A172 (cell line): ENCODE measurements around the gene NADSYN1. TPM values are rescaled to one million over a fixed set of nuclear protein-coding genes. Genes with fewer than 3 reads are reported as not detected.

ENCODE experiments used
- DNase-seq: peaks from one replicate; pipeline ENCODE4 v3.0.0-alpha.2; 2015; ENCODE audit warnings: low spot score
- total RNA-seq: library from RNA; depleted of rRNA; stranded (reverse); fragments of >200 nt; shearing (Covaris generic); gene quantifications from 2 replicates; pipeline ENCODE4 v1.2.3, GENCODE V29; 2014; rRNA removed

The NADSYN1 gene
- total RNA-seq, 1 experiment from 2014 or later = 45.1 TPM

DNA sequence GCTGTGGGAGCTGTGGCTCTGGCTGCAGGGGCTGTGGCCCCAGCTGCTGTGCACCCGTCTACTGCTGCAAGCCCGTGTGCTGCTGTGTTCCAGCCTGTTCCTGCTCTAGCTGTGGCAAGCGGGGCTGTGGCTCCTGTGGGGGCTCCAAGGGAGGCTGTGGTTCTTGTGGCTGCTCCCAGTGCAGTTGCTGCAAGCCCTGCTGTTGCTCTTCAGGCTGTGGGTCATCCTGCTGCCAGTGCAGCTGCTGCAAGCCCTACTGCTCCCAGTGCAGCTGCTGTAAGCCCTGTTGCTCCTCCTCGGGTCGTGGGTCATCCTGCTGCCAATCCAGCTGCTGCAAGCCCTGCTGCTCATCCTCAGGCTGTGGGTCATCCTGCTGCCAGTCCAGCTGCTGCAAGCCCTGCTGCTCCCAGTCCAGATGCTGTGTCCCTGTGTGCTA lies 95.7 kb downstream of the NADSYN1 start:
- DNase-seq = no peak

Other genes with a start within 250 kb of the NADSYN1 start
- gene SHANK2, start 200.6 kb upstream of the NADSYN1 start, total RNA-seq = 0.02 TPM in 2 replicates
- gene DHCR7, start 4.8 kb upstream of the NADSYN1 start, total RNA-seq = 43.5 and 82.8 TPM in 2 replicates
- gene KRTAP5-7, start 74.1 kb downstream of the NADSYN1 start, total RNA-seq = not detected in 2 replicates
- not detected in 2 replicates for gene KRTAP5-8, start 84.8 kb downstream of the NADSYN1 start, total RNA-seq
- not detected in 2 replicates for gene KRTAP5-9, start 95.2 kb downstream of the NADSYN1 start, total RNA-seq
- gene KRTAP5-10, start 112.4 kb downstream of the NADSYN1 start, total RNA-seq = not detected in 2 replicates
- not detected in 2 replicates for gene KRTAP5-11, start 129.7 kb downstream of the NADSYN1 start, total RNA-seq